HEK293 (cell line): ENCODE data around the gene GJD3.
A peak's percentile ranks its signal among the peaks of the same experiment; 100 is the strongest.

Source experiments
- FEZF1 ChIP-seq: fragments of 450-650 bp; formaldehyde crosslinking; IDR thresholded peaks from 2 replicates; pipeline ENCODE4 v1.5.1; 2016; ENCODE audit warnings: missing biosample characterization, missing genetic modification characterization
- KLF16 ChIP-seq: fragments of 450-650 bp; formaldehyde crosslinking; IDR thresholded peaks from 2 replicates; pipeline ENCODE4 v1.5.1; 2017; ENCODE audit warnings: missing biosample characterization, missing genetic modification characterization
- TCF7L2 ChIP-seq: IDR thresholded peaks from 2 replicates; pipeline ENCODE4 v1.6.1; 2011; ENCODE audit warnings: low read depth, mild to moderate bottlenecking, inconsistent platforms, low read length, moderate library complexity, borderline replicate concordance
- ZBTB8A ChIP-seq: fragments of 450-650 bp; formaldehyde crosslinking; IDR thresholded peaks from 2 replicates; pipeline ENCODE4 v1.5.1; 2016; ENCODE audit warnings: missing biosample characterization, missing genetic modification characterization
- ZNF19 ChIP-seq: fragments of 450-650 bp; formaldehyde crosslinking; IDR thresholded peaks from 2 replicates; pipeline ENCODE4; 2016; ENCODE audit warnings: missing biosample characterization, missing genetic modification characterization, low read depth
- ZNF341 ChIP-seq: fragments of 450-650 bp; formaldehyde crosslinking; IDR thresholded peaks from 2 replicates; pipeline ENCODE4; 2016; ENCODE audit warnings: low read depth, missing biosample characterization, missing genetic modification characterization
- ZNF510 ChIP-seq: fragments of 450-650 bp; formaldehyde crosslinking; IDR thresholded peaks from 2 replicates; pipeline ENCODE4 v1.5.1; 2018; ENCODE audit warnings: mild to moderate bottlenecking, missing genetic modification characterization, missing biosample characterization; ENCODE audit not compliant: insufficient replicate concordance
- ZNF629 ChIP-seq: fragments of 450-650 bp; formaldehyde crosslinking; IDR thresholded peaks from 2 replicates; pipeline ENCODE4 v1.5.1; 2017; ENCODE audit warnings: missing biosample characterization, missing genetic modification characterization
- ZNF830 ChIP-seq: fragments of 450-650 bp; IDR thresholded peaks from 2 replicates; pipeline ENCODE4 v1.5.0; 2018; ENCODE audit warnings: missing biosample characterization, missing genetic modification characterization, low read depth, mild to moderate bottlenecking, moderate library complexity
- ZNF837 ChIP-seq: fragments of 450-650 bp; formaldehyde crosslinking; IDR thresholded peaks from 2 replicates; pipeline ENCODE4 v1.5.1; 2016; ENCODE audit warnings: missing biosample characterization, missing genetic modification characterization
- TF ChIP-seq, protein P1 (sequence below): fragments of 450-650 bp; formaldehyde crosslinking; IDR thresholded peaks from 2 replicates; pipeline ENCODE4 v1.5.1; 2016; ENCODE audit warnings: missing biosample characterization, missing genetic modification characterization
- TF ChIP-seq, protein P2 (sequence below): fragments of 450-650 bp; formaldehyde crosslinking; IDR thresholded peaks from 2 replicates; pipeline ENCODE4 v1.5.1; 2017; ENCODE audit warnings: missing biosample characterization, mild to moderate bottlenecking, missing genetic modification characterization, moderate library complexity
- TF ChIP-seq, protein P3 (sequence below): fragments of 450-650 bp; formaldehyde crosslinking; IDR thresholded peaks from 2 replicates; pipeline ENCODE4 v1.5.1; 2016; ENCODE audit warnings: missing biosample characterization, missing genetic modification characterization, borderline replicate concordance
- TF ChIP-seq, protein P4 (sequence below): fragments of 450-650 bp; IDR thresholded peaks from 2 replicates; pipeline ENCODE4 v1.5.1; 2018; ENCODE audit warnings: missing biosample characterization, missing genetic modification characterization
- TF ChIP-seq, protein P5 (sequence below): fragments of 450-650 bp; formaldehyde crosslinking; IDR thresholded peaks from 2 replicates; pipeline ENCODE4 v1.5.1; 2016; ENCODE audit warnings: missing biosample characterization, missing genetic modification characterization, low read depth
- TF ChIP-seq, protein P6 (sequence below): fragments of 450-650 bp; formaldehyde crosslinking; IDR thresholded peaks from 2 replicates; pipeline ENCODE4 v1.5.1; 2016; ENCODE audit warnings: missing biosample characterization, missing genetic modification characterization

GJD3 gene

DNA sequence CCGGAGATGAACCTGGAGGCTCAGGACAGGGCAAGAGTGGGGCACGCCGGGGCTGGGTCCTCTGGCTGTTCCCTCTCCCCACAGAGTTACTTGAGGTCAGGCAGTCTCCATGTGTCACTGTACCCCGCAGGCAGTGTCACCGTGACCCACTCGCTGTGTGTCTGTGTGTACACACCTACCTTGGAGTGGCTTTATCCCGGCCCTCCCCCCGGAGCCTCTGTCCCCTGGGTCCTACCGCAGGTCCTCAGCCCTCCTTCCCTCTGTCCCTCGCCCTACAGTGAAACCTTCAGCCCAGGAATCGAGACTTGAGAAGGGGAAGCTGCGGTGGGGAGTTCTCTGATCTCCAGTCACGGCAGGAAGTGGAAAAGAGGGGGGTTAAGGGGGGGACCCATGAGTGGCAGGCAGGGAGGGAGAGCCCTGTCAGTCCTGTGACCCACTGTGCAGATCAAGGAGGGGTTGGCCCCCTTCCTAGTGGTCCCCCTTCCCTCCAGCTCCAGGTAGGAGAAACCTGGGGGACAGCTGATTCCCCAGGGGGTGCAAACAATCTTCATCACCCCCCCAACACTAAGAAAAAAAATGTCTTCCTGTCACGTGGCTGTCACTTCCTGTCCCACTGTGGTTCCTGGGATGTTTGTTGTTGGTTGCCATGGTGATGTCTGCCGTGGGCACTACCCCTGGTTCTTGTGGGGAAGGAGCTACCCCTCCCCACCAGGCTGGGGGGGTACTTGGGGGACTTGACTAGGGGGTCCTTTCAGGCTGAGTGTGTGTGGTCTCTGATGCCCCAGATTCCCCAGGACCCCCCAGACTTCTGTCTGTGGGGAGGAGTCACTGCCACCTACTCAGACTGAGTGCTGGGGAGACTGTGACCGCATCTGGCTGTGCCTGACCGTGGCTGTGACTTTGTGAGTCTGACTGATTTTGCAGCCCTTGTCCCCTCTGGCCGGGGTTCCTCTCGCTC is 41.9 kb downstream of the GJD3 start (continued):
- TF ChIP-seq, protein P1, sequence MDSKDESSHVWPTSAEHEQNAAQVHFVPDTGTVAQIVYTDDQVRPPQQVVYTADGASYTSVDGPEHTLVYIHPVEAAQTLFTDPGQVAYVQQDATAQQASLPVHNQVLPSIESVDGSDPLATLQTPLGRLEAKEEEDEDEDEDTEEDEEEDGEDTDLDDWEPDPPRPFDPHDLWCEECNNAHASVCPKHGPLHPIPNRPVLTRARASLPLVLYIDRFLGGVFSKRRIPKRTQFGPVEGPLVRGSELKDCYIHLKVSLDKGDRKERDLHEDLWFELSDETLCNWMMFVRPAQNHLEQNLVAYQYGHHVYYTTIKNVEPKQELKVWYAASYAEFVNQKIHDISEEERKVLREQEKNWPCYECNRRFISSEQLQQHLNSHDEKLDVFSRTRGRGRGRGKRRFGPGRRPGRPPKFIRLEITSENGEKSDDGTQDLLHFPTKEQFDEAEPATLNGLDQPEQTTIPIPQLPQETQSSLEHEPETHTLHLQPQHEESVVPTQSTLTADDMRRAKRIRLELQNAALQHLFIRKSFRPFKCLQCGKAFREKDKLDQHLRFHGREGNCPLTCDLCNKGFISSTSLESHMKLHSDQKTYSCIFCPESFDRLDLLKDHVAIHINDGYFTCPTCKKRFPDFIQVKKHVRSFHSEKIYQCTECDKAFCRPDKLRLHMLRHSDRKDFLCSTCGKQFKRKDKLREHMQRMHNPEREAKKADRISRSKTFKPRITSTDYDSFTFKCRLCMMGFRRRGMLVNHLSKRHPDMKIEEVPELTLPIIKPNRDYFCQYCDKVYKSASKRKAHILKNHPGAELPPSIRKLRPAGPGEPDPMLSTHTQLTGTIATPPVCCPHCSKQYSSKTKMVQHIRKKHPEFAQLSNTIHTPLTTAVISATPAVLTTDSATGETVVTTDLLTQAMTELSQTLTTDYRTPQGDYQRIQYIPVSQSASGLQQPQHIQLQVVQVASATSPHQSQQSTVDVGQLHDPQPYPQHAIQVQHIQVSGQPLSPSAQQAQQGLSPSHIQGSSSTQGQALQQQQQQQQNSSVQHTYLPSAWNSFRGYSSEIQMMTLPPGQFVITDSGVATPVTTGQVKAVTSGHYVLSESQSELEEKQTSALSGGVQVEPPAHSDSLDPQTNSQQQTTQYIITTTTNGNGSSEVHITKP (tag by site-specific recombination): peak; percentile 93
- TF ChIP-seq, protein P2, sequence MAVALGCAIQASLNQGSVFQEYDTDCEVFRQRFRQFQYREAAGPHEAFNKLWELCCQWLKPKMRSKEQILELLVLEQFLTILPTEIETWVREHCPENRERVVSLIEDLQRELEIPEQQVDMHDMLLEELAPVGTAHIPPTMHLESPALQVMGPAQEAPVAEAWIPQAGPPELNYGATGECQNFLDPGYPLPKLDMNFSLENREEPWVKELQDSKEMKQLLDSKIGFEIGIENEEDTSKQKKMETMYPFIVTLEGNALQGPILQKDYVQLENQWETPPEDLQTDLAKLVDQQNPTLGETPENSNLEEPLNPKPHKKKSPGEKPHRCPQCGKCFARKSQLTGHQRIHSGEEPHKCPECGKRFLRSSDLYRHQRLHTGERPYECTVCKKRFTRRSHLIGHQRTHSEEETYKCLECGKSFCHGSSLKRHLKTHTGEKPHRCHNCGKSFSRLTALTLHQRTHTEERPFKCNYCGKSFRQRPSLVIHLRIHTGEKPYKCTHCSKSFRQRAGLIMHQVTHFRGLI: no peak
- TF ChIP-seq, protein P3, sequence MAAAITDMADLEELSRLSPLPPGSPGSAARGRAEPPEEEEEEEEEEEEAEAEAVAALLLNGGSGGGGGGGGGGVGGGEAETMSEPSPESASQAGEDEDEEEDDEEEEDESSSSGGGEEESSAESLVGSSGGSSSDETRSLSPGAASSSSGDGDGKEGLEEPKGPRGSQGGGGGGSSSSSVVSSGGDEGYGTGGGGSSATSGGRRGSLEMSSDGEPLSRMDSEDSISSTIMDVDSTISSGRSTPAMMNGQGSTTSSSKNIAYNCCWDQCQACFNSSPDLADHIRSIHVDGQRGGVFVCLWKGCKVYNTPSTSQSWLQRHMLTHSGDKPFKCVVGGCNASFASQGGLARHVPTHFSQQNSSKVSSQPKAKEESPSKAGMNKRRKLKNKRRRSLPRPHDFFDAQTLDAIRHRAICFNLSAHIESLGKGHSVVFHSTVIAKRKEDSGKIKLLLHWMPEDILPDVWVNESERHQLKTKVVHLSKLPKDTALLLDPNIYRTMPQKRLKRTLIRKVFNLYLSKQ (tag by site-specific recombination): no peak
- TF ChIP-seq ZNF837 (tag by site-specific recombination) (no peak), ZNF830 (tag by site-specific recombination) (no peak), ZNF341 (tag by site-specific recombination) (0 out of 2 replicates have a peak, but pooled peaks have one; percentile 22), TCF7L2 (no peak), FEZF1 (no peak), ZNF629 (peak; percentile 58), ZBTB8A (tag by site-specific recombination) (0 out of 2 replicates have a peak, but pooled peaks have one; percentile 22), KLF16 (tag by site-specific recombination) (peak; percentile 55; the same call in 1 of the 2 replicates), ZNF510 (tag by site-specific recombination) (no peak), ZNF19 (tag by site-specific recombination) (no peak)
- TF ChIP-seq, protein P4, sequence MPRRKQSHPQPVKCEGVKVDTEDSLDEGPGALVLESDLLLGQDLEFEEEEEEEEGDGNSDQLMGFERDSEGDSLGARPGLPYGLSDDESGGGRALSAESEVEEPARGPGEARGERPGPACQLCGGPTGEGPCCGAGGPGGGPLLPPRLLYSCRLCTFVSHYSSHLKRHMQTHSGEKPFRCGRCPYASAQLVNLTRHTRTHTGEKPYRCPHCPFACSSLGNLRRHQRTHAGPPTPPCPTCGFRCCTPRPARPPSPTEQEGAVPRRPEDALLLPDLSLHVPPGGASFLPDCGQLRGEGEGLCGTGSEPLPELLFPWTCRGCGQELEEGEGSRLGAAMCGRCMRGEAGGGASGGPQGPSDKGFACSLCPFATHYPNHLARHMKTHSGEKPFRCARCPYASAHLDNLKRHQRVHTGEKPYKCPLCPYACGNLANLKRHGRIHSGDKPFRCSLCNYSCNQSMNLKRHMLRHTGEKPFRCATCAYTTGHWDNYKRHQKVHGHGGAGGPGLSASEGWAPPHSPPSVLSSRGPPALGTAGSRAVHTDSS: peak; percentile 74
- TF ChIP-seq, protein P5, sequence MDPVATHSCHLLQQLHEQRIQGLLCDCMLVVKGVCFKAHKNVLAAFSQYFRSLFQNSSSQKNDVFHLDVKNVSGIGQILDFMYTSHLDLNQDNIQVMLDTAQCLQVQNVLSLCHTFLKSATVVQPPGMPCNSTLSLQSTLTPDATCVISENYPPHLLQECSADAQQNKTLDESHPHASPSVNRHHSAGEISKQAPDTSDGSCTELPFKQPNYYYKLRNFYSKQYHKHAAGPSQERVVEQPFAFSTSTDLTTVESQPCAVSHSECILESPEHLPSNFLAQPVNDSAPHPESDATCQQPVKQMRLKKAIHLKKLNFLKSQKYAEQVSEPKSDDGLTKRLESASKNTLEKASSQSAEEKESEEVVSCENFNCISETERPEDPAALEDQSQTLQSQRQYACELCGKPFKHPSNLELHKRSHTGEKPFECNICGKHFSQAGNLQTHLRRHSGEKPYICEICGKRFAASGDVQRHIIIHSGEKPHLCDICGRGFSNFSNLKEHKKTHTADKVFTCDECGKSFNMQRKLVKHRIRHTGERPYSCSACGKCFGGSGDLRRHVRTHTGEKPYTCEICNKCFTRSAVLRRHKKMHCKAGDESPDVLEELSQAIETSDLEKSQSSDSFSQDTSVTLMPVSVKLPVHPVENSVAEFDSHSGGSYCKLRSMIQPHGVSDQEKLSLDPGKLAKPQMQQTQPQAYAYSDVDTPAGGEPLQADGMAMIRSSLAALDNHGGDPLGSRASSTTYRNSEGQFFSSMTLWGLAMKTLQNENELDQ (tag by site-specific recombination): no peak
- TF ChIP-seq, protein P6, sequence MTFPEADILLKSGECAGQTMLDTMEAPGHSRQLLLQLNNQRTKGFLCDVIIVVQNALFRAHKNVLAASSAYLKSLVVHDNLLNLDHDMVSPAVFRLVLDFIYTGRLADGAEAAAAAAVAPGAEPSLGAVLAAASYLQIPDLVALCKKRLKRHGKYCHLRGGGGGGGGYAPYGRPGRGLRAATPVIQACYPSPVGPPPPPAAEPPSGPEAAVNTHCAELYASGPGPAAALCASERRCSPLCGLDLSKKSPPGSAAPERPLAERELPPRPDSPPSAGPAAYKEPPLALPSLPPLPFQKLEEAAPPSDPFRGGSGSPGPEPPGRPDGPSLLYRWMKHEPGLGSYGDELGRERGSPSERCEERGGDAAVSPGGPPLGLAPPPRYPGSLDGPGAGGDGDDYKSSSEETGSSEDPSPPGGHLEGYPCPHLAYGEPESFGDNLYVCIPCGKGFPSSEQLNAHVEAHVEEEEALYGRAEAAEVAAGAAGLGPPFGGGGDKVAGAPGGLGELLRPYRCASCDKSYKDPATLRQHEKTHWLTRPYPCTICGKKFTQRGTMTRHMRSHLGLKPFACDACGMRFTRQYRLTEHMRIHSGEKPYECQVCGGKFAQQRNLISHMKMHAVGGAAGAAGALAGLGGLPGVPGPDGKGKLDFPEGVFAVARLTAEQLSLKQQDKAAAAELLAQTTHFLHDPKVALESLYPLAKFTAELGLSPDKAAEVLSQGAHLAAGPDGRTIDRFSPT (tag by site-specific recombination): no peak; the same call in 1 of the 2 replicates
